ENCODE data around the gene XPO5.

XPO5 gene

DNA sequence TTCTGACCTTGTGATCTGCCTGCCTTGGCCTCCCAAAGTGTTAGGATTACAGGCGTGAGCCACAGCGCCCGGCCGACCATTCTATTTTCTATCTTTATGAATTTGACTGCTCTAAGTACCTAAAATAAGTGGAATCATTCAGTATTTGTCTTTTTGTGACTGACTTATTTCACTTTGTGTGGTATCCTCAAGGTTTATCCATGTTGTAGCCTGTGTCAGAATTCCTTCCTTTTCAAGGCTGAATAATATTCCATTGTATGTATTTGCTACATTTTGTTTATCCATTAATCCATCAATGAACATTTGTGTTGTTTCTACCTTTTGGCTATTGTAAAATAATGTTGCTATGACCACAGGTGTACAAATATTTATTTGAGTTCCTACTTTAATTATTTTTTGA, 103.3 kb downstream of the XPO5 start:
- no peak for DNase-seq (ENCODE audit: low read depth, low spot score)
